K562 (cell line): ENCODE measurements around the gene HCRTR2. TPM values are rescaled to one million over a fixed set of nuclear protein-coding genes. Genes with fewer than 3 reads are reported as not detected.

Experiments
- ATAC-seq: fragments of 200-7000 bp; cut with Tn5 transposase; 3 replicates; pipeline ENCODE4 v1.9.1; 2020; ENCODE audit warnings: moderate library complexity
- BruUV-seq: library from RNA; stranded (reverse); fragments of 400-500 nt; replicated peaks from 2 replicates; lab custom pipeline; 2021; lab: Mats Ljungman, UMichigan
- CTCF ChIA-PET: fragments of 300-600 bp; formaldehyde crosslinking; extraction: SDS; loops from one replicate; lab custom pipeline; 2021; ENCODE audit warnings: low intra/inter-chr PET ratio; lab: Yijun Ruan, JAX
- POLR2A ChIA-PET: fragments of 300-600, 350-650 bp; sonication (Branson Sonifier 250); formaldehyde crosslinking; extraction: SDS; loops from one replicate; lab custom pipeline; 2021; ENCODE audit warnings: antibody characterized with exemption, inconsistent platforms; lab: Yijun Ruan, JAX
- DNase-seq, 4 experiments: peaks; one replicate each; pipeline versions ENCODE4 v3.0.0 to v3.0.0-alpha.2; 2011 to 2018; ENCODE audit warnings: low spot score in 3 of 4, mixed read lengths in 3 of 4; ENCODE audit errors: extremely low read depth in 1 of 4
- FAIRE-seq: peaks from 2 replicates; lab custom pipeline; 2011; peaks lifted over from hg19 to GRCh38; lab: Jason Lieb, UNC
- H2AFZ ChIP-seq: 2 replicates; pipeline ENCODE4 v1.6.0; 2011; ENCODE audit warnings: low read depth, low read length, control low read depth, inconsistent platforms
- H3K27ac ChIP-seq: fragments of 200-600 bp; 3 replicates; pipeline ENCODE4 v1.8.0; 2011; ENCODE audit warnings: low read depth, mild to moderate bottlenecking, control low read depth, inconsistent platforms, low read length, moderate library complexity, mixed read lengths; ENCODE audit errors: extremely low read depth
- H3K27me3 ChIP-seq, 2 experiments: fragments of 300-600 bp in 1 of 2; 2 replicates in 1 of 2; 3 replicates in 1 of 2; pipeline versions ENCODE4 v1.6.0 to v1.8.0; 2011; ENCODE audit warnings: inconsistent platforms in 2 of 2, low read length in 2 of 2, mild to moderate bottlenecking in 1 of 2, mixed read lengths in 1 of 2, moderate library complexity in 1 of 2; ENCODE audit not compliant: control insufficient read depth in 2 of 2, insufficient read depth in 2 of 2
- H3K36me3 ChIP-seq: fragments of 300-600 bp; 3 replicates; pipeline ENCODE4 v1.8.0; 2011; ENCODE audit warnings: mild to moderate bottlenecking, low read length, inconsistent platforms; ENCODE audit not compliant: control insufficient read depth, insufficient read depth
- H3K4me1 ChIP-seq, 2 experiments: fragments of 200-600 bp in 1 of 2; replicated peaks in 1 of 2; 2 replicates in 1 of 2; 3 replicates in 1 of 2; pipeline versions ENCODE4 v1.5.1 to v1.8.0; 2011; ENCODE audit warnings: inconsistent platforms in 2 of 2, low read length in 2 of 2, mild to moderate bottlenecking in 1 of 2, mixed read lengths in 1 of 2, moderate library complexity in 1 of 2; ENCODE audit not compliant: control insufficient read depth in 2 of 2, insufficient read depth in 2 of 2
- H3K4me2 ChIP-seq: 2 replicates; pipeline ENCODE4 v1.6.1; 2011; ENCODE audit warnings: low read length, control low read depth, inconsistent platforms, mixed read lengths; ENCODE audit not compliant: insufficient read depth
- H3K4me3 ChIP-seq: fragments of 200-600 bp; sonication (generic), shearing (Covaris generic); 2 replicates; pipeline ENCODE4 v1.5.1; 2016; ENCODE audit warnings: control low read depth, inconsistent platforms
- H3K79me2 ChIP-seq: fragments of 200-600 bp; 3 replicates; pipeline ENCODE4 v1.8.0; 2011; ENCODE audit warnings: low read length, inconsistent platforms; ENCODE audit not compliant: control insufficient read depth, insufficient read depth
- H3K9ac ChIP-seq, 2 experiments: 2 replicates each; pipeline versions ENCODE4 v1.6.0 to v1.6.1; 2011; ENCODE audit warnings: low read depth in 2 of 2, low read length in 2 of 2, control low read depth in 1 of 2, inconsistent platforms in 1 of 2, mild to moderate bottlenecking in 1 of 2, mixed read lengths in 1 of 2; ENCODE audit not compliant: insufficient read depth in 1 of 2
- H3K9me1 ChIP-seq: one replicate; pipeline ENCODE4 v1.6.0; 2011; ENCODE audit warnings: inconsistent platforms, mild to moderate bottlenecking, low read length, moderate library complexity; ENCODE audit not compliant: control insufficient read depth, insufficient read depth
- H3K9me3 ChIP-seq: replicated peaks from 2 replicates; pipeline ENCODE4 v1.5.1; 2011; ENCODE audit warnings: low read depth, low read length, inconsistent platforms; ENCODE audit not compliant: control insufficient read depth, insufficient read depth
- H4K20me1 ChIP-seq: replicated peaks from 2 replicates; pipeline ENCODE4 v1.6.1; 2011; ENCODE audit warnings: low read length, inconsistent platforms, mixed read lengths; ENCODE audit not compliant: control insufficient read depth, insufficient read depth
- RBM25 ChIP-seq: fragments of 200-400 bp; formaldehyde crosslinking; IDR thresholded peaks from 2 replicates; pipeline ENCODE4 v1.6.1; 2018; ENCODE audit warnings: low read length, low read depth, moderate library complexity; ENCODE audit not compliant: severe bottlenecking
- WGBS: fragments of 100-300 bp; shearing (Covaris generic); methylation state at CpG from one replicate; pipeline ENCODE4 v1.1.6; 2016; ENCODE audit warnings: low coverage, mixed read lengths; ENCODE audit not compliant: insufficient coverage; ENCODE audit errors: missing lambda C conversion rate; 5-methylcytosine and 5-hydroxymethylcytosine counted together
- in situ Hi-C: fragments of 300-500 bp; cut with MboI; formaldehyde crosslinking; loops from 4 replicates; pipeline ENCODE4 v1.15.0; 2018; ENCODE audit warnings: inconsistent platforms, mixed read lengths
- intact Hi-C: fragments of 100-400 bp; cut with micrococcal nuclease; formaldehyde crosslinking; loops from 2 replicates; pipeline ENCODE4 v1.14.2; 2022
- polyA plus RNA-seq, 8 experiments: library from polyadenylated mRNA; depleted of rRNA in 4 of 8; stranded (reverse) in 5 of 8; unstranded in 3 of 8; fragments of >200 nt; fragmentation: Nextera tagmentation in 2 of 8; fragmentation: Illumina TruSeq in 1 of 8; extraction: Ambion mirVana in 2 of 8; extraction: Trizol in 1 of 8; gene quantifications; 2 replicates each; pipeline versions ENCODE4 v1.2.1 to v1.2.3, GENCODE V29; 2011 to 2014; ENCODE audit warnings: inconsistent platforms in 1 of 8, missing spikeins in 1 of 8
- total RNA-seq, 7 experiments: library from RNA; depleted of rRNA in 6 of 7; stranded (reverse); fragments of >200 nt in 6 of 7; fragmentation: Illumina TruSeq in 2 of 7; extraction: Trizol in 2 of 7; gene quantifications; 2 replicates each; pipeline versions ENCODE4 v1.2.1 to v1.2.3, GENCODE V29; 2011 to 2021; ENCODE audit warnings: low replicate concordance in 1 of 7
- TF ChIP-seq, protein P1 (sequence below): fragments of 450-650 bp; IDR thresholded peaks from 2 replicates; pipeline ENCODE4 v1.7.0; 2016; ENCODE audit warnings: borderline replicate concordance

HCRTR2 gene
- total and polyA plus RNA-seq, 9 of the 15 experiments (the other 6 are each of a cell fraction or from before 2014, with no cell fraction given), result not detected

DNA sequence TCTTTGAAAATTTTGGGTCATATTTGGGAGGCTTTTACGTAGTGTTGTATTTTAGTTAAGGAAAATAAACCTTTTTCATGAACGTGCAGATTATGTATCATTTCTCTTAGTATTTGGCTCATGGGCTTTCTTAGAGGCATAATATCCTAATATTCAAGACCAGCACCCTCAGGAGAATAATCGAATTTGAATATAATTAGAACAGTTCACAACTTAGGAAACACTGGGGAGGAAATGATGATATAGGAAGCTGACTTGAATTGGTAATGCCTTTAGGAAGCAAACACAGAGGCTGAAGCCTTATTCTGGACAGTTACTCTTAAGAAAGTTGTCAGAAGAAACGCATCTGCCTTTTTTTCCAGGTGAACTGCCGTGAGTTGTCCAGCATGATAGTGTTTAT, 152.9 kb downstream of the HCRTR2 start, which contains the start of gene GFRAL:
Gene GFRAL (plus strand): TSS at position 301 of the 400 bp plus-strand sequence. CDS start 86 bp downstream, at position 387.
- POLR2A ChIA-PET, result no interaction called here
- H3K27ac ChIP-seq, result no peak within 1 kb of the TSS
- TF ChIP-seq, protein P1, sequence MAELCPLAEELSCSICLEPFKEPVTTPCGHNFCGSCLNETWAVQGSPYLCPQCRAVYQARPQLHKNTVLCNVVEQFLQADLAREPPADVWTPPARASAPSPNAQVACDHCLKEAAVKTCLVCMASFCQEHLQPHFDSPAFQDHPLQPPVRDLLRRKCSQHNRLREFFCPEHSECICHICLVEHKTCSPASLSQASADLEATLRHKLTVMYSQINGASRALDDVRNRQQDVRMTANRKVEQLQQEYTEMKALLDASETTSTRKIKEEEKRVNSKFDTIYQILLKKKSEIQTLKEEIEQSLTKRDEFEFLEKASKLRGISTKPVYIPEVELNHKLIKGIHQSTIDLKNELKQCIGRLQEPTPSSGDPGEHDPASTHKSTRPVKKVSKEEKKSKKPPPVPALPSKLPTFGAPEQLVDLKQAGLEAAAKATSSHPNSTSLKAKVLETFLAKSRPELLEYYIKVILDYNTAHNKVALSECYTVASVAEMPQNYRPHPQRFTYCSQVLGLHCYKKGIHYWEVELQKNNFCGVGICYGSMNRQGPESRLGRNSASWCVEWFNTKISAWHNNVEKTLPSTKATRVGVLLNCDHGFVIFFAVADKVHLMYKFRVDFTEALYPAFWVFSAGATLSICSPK, result no peak
- TF ChIP-seq RBM25, result no peak
- intact Hi-C loops, result no loop called here
- FAIRE-seq (no peak), DNase-seq (no peak), ATAC-seq (no peak)
- in situ Hi-C loops, result no loop called here
- 1% methylated on average over 5 of the region's 5 CpGs for WGBS
- H3K9ac ChIP-seq, result no peak within 1 kb of the TSS
- no peaks in the 10 kb centered on the region for H3K9me1 ChIP-seq
- no peaks in the 10 kb centered on the region for H3K27me3 ChIP-seq
- no peak within 1 kb of the TSS for H3K4me3 ChIP-seq
- H3K9me3 ChIP-seq, result no peaks in the 10 kb centered on the region
- no peak within 1 kb of the TSS for H2AFZ ChIP-seq
- no peaks in the 10 kb centered on the region for H4K20me1 ChIP-seq
- H3K4me2 ChIP-seq, result no peak within 1 kb of the TSS
- CTCF ChIA-PET, result no interaction called here
- H3K36me3 ChIP-seq, result no peaks in the 10 kb centered on the region
- BruUV-seq, result no TSS peak
- no peaks in the 10 kb centered on the region for H3K79me2 ChIP-seq
- no peaks in the 10 kb centered on the region for H3K4me1 ChIP-seq

Other genes with a start within 250 kb of the HCRTR2 start
- gene GFRAL, start 153.0 kb downstream of the HCRTR2 start, total RNA-seq (2014; rRNA removed), result not detected in 2 replicates
- gene GFRAL, start 153.0 kb downstream of the HCRTR2 start, total RNA-seq (2014; rRNA removed; fragmentation: Illumina TruSeq; extraction: Trizol), result not detected in 2 replicates
- not detected in 2 replicates for gene GFRAL, start 153.0 kb downstream of the HCRTR2 start, total RNA-seq (2015; rRNA removed; fragmentation: Illumina TruSeq; extraction: Trizol)
- not detected in 2 replicates for gene GFRAL, start 153.0 kb downstream of the HCRTR2 start, total RNA-seq (2021)
- not detected in 2 replicates for gene GFRAL, start 153.0 kb downstream of the HCRTR2 start, polyA plus RNA-seq (2011; rRNA removed)
- gene GFRAL, start 153.0 kb downstream of the HCRTR2 start, polyA plus RNA-seq (2014; fragmentation: Illumina TruSeq; extraction: Trizol), result not detected in 2 replicates
- not detected for gene GFRAL, start 153.0 kb downstream of the HCRTR2 start, polyA plus RNA-seq (2014; fragmentation: Nextera tagmentation; extraction: Ambion mirVana)
- not detected in 2 replicates for gene GFRAL, start 153.0 kb downstream of the HCRTR2 start, polyA plus RNA-seq (2014; rRNA removed)